Mesenchymal stem cell (in vitro differentiated cells and primary cell): ENCODE measurements around the gene DPF1. TPM values are rescaled to one million over a fixed set of nuclear protein-coding genes. Genes with fewer than 3 reads are reported as not detected.

ENCODE experiments used
- DNase-seq: peaks from one replicate; pipeline ENCODE4 v3.0.0-alpha.2; 2013
- H2AFZ ChIP-seq: one replicate; pipeline ENCODE4 v1.6.1; 2013; ENCODE audit warnings: low read depth, mild to moderate bottlenecking, control low read depth, inconsistent platforms, low read length, moderate library complexity
- H2AK5ac ChIP-seq: 2 replicates; pipeline ENCODE4 v1.6.1; 2013; ENCODE audit warnings: low read length, moderate library complexity, mild to moderate bottlenecking, inconsistent platforms; ENCODE audit not compliant: severe bottlenecking
- H2BK120ac ChIP-seq: one replicate; pipeline ENCODE4 v1.6.1; 2013; ENCODE audit warnings: low read depth, mild to moderate bottlenecking, inconsistent platforms, low read length, moderate library complexity
- H2BK12ac ChIP-seq, 2 experiments: one replicate each; pipeline ENCODE4 v1.6.1; 2013; ENCODE audit warnings: inconsistent platforms in 2 of 2, low read length in 2 of 2, mild to moderate bottlenecking in 2 of 2, moderate library complexity in 2 of 2, control low read depth in 1 of 2
- H2BK15ac ChIP-seq: one replicate; pipeline ENCODE4 v1.6.1; 2013; ENCODE audit warnings: mild to moderate bottlenecking, low read depth, inconsistent platforms; ENCODE audit not compliant: poor library complexity, severe bottlenecking
- H2BK5ac ChIP-seq: 2 replicates; pipeline ENCODE4 v1.6.1; 2013; ENCODE audit warnings: low read depth, mild to moderate bottlenecking, low read length, control low read depth, inconsistent platforms; ENCODE audit not compliant: poor library complexity, severe bottlenecking
- H3K14ac ChIP-seq, 2 experiments: one replicate each; pipeline ENCODE4 v1.6.1; 2013; ENCODE audit warnings: inconsistent platforms in 2 of 2, low read length in 2 of 2, control low read depth in 1 of 2, mild to moderate bottlenecking in 1 of 2, moderate library complexity in 1 of 2
- H3K18ac ChIP-seq, 2 experiments: one replicate each; pipeline ENCODE4 v1.6.1; 2013; ENCODE audit warnings: inconsistent platforms in 2 of 2, low read length in 2 of 2, control low read depth in 1 of 2, low read depth in 1 of 2, mild to moderate bottlenecking in 1 of 2
- H3K23ac ChIP-seq, 2 experiments: one replicate each; pipeline ENCODE4 v1.6.1; 2013; ENCODE audit warnings: inconsistent platforms in 2 of 2, low read length in 2 of 2, mild to moderate bottlenecking in 2 of 2, moderate library complexity in 2 of 2, control low read depth in 1 of 2
- H3K27ac ChIP-seq: 2 replicates; pipeline ENCODE4 v1.5.1; 2013; ENCODE audit warnings: mild to moderate bottlenecking, moderate library complexity, low read length, control low read depth, inconsistent platforms; ENCODE audit not compliant: poor library complexity, severe bottlenecking
- H3K27me3 ChIP-seq, 2 experiments: 2 replicates each; pipeline versions ENCODE4 v1.6.1 to v1.7.0; 2013; ENCODE audit warnings: low read length in 2 of 2, mild to moderate bottlenecking in 2 of 2, moderate library complexity in 2 of 2, control low read depth in 1 of 2, inconsistent platforms in 1 of 2; ENCODE audit not compliant: control insufficient read depth in 1 of 2, insufficient read depth in 1 of 2
- H3K36me3 ChIP-seq, 2 experiments: 2 replicates each; pipeline versions ENCODE4 v1.6.1 to v1.7.0; 2013; ENCODE audit warnings: low read length in 2 of 2, control low read depth in 1 of 2, inconsistent platforms in 1 of 2, low read depth in 1 of 2, mild to moderate bottlenecking in 1 of 2; ENCODE audit not compliant: insufficient read depth in 2 of 2, control insufficient read depth in 1 of 2
- H3K4ac ChIP-seq, 2 experiments: one replicate each; pipeline ENCODE4 v1.6.1; 2013; ENCODE audit warnings: inconsistent platforms in 2 of 2, low read length in 2 of 2, mild to moderate bottlenecking in 2 of 2, moderate library complexity in 2 of 2, control low read depth in 1 of 2, low read depth in 1 of 2
- H3K4me1 ChIP-seq: 2 replicates; pipeline ENCODE4 v1.6.1; 2013; ENCODE audit warnings: low read depth, low read length, control low read depth; ENCODE audit not compliant: control insufficient read depth, insufficient read depth
- H3K4me2 ChIP-seq: 2 replicates; pipeline ENCODE4 v1.6.1; 2013; ENCODE audit warnings: low read length, mild to moderate bottlenecking, inconsistent platforms; ENCODE audit not compliant: poor library complexity, severe bottlenecking
- H3K4me3 ChIP-seq, 2 experiments: 2 replicates each; pipeline versions ENCODE4 v1.5.1 to v1.7.0; 2013; ENCODE audit warnings: low read length in 2 of 2, mild to moderate bottlenecking in 2 of 2, control low read depth in 1 of 2, low read depth in 1 of 2; ENCODE audit not compliant: insufficient read depth in 1 of 2
- H3K79me1 ChIP-seq: replicated peaks from 2 replicates; pipeline ENCODE4 v1.6.1; 2013; ENCODE audit warnings: mild to moderate bottlenecking, control low read depth, low read length, inconsistent platforms; ENCODE audit not compliant: poor library complexity, severe bottlenecking
- H3K9ac ChIP-seq: 2 replicates; pipeline ENCODE4 v1.7.0; 2013; ENCODE audit warnings: mild to moderate bottlenecking, low read length, moderate library complexity
- H3K9me3 ChIP-seq: 2 replicates; pipeline ENCODE4 v1.7.0; 2013; ENCODE audit warnings: mild to moderate bottlenecking, low read length; ENCODE audit not compliant: control insufficient read depth
- H4K8ac ChIP-seq: one replicate; pipeline ENCODE4 v1.6.1; 2013; ENCODE audit warnings: inconsistent platforms, mild to moderate bottlenecking, low read length, moderate library complexity
- H4K91ac ChIP-seq: one replicate; pipeline ENCODE4 v1.6.1; 2013; ENCODE audit warnings: mild to moderate bottlenecking, low read length, inconsistent platforms
- WGBS: methylation state at CpG from one replicate; pipeline ENCODE4 v1.1.7; 2013; ENCODE audit warnings: mixed read lengths; 5-methylcytosine and 5-hydroxymethylcytosine counted together
- small RNA-seq: library from polyadenylated mRNA; stranded (forward); fragments of <200 nt; extraction: miRNeasy Mini kit (QIAGEN cat#:217004); gene quantifications from one replicate; pipeline ENCODE3, GENCODE V24; 2013; ENCODE audit warnings: low read depth

DPF1 gene

DNA sequence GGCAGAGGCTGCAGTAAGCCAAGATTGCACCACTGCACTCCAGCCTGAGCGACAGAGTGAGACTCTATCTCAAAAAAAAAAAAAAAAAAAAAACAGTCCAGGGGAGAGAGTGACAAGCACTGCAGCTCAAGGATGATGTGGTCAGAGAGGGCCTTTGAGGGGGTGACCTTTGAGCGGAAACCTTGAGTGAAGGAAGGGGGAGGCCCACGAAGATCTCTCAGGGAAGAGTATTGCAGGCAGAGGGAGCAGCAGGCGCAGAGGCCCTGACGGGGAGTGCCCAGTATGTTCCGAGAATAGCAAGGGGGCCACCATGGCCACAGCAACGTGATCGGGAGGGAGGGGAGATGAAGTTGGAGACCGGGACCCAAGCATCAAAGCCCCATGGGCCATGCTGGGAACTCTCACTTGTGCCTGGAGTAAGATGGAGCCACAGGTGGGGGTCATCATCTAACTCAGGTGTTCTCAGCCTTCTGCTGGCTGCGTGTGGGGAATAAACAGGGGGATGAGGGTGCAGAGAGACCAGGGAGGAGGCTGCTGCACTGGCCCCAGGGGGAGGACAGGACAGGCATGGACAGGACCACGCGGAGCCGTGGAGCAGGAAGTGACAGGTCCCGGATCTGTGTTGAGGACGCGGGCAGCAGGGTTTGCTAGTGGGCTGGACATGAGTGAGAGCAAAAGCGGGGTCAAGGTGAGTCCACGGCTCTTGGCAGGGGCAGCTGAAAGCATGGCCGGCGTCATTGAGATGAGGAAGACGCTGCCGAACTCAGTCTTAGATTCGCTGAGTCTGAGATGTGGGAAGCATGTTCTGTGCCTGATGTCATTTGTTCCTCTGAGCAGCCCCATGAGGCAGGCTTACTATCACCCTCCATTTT, 60.4 kb downstream of the DPF1 start:
- no peak overlapping the region for H3K27ac ChIP-seq
- 98% methylated on average over 19 of the region's 23 CpGs for WGBS
- no peak overlapping the region for H3K4me2 ChIP-seq
- no peak overlapping the region for H2BK5ac ChIP-seq
- peaks cover 20% of the 10 kb centered on the region for H3K79me1 ChIP-seq
- no peak overlapping the region for H2BK12ac ChIP-seq
- H3K4me1 ChIP-seq, result no peaks in the 10 kb centered on the region
- H2AFZ ChIP-seq, result no peak overlapping the region
- H3K14ac ChIP-seq, result no peak overlapping the region
- H3K4ac ChIP-seq, result no peak overlapping the region
- H3K27me3 ChIP-seq, result no peaks in the 10 kb centered on the region
- no peak overlapping the region for H3K9ac ChIP-seq
- H3K9me3 ChIP-seq, result peaks cover 13% of the 10 kb centered on the region
- H3K36me3 ChIP-seq, result peaks cover 77 to 82% of the 10 kb centered on the region in 2 experiments
- H3K23ac ChIP-seq, result no peak overlapping the region
- H2BK120ac ChIP-seq, result no peak overlapping the region
- H3K18ac ChIP-seq, result no peak overlapping the region
- DNase-seq, result no peak
- no peak overlapping the region for H2BK15ac ChIP-seq
- H4K91ac ChIP-seq, result no peak overlapping the region
- no peak overlapping the region for H4K8ac ChIP-seq
- H2AK5ac ChIP-seq, result no peak overlapping the region
- H3K4me3 ChIP-seq, result no peak overlapping the region

DNA sequence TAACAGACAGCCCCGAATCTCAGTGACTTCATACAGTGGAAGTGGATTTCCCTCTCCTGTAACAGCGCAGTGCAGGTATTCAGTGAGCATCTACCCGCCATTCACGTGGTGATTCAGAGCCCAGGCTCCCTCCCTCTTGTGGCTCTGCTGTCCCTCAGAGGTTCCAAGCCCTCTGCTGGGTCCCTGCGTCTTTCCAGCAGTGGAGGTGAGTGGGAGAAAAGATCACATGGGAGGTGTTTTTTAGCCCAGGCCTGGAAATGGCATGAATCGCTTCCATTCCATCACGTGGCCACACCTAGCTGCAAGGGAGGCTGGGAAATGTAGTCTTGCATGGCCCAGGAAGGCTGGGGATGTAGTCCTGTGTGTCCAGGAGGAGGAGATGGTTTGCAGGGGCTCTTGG, 61.4 kb downstream of the DPF1 start:
- Histone ChIP-seq H2AK5ac (no peak overlapping the region), H2BK15ac (no peak overlapping the region), H4K8ac (no peak overlapping the region), H4K91ac (no peak overlapping the region), H3K4me2 (no peak overlapping the region), H3K27ac (no peak overlapping the region), H3K18ac (no peak overlapping the region), H3K14ac (no peak overlapping the region), H3K4me1 (no peaks in the 10 kb centered on the region), H2BK5ac (no peak overlapping the region), H3K9me3 (peaks cover 13% of the 10 kb centered on the region), H3K23ac (no peak overlapping the region), H3K27me3 (no peaks in the 10 kb centered on the region), H2BK12ac (no peak overlapping the region), H3K9ac (no peak overlapping the region), H3K36me3 (peaks cover 77 to 86% of the 10 kb centered on the region in 2 experiments), H2AFZ (no peak overlapping the region), H3K4me3 (no peak overlapping the region), H2BK120ac (no peak overlapping the region), H3K4ac (no peak overlapping the region), H3K79me1 (peaks cover 25% of the 10 kb centered on the region)
- WGBS, result 98% methylated on average over 7 of the region's 7 CpGs
- no peak for DNase-seq

DNA sequence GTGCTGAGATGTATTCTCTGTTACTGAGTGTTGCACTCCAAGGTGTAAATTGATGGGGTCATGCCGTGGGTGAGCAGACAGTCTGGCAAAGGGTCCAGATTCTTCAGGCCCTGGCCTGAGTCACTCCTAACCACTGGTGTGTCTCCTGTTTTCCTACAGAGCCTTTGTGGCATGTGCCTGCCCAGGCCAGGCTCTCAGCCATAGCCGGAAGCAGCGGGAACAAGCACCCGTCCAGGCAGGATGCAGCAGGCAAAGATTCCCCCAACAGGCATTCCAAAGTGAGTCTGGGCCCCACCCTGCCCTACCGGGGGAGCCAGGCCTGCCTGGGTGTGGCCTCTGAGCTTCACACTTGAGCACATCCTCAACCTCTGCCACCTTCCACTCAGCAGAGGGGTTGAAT, 61.9 kb downstream of the DPF1 start:
- Histone ChIP-seq H4K8ac (no peak overlapping the region), H3K4me1 (no peaks in the 10 kb centered on the region), H3K79me1 (peaks cover 27% of the 10 kb centered on the region), H3K4me3 (no peak overlapping the region), H3K4ac (no peak overlapping the region), H3K18ac (no peak overlapping the region), H3K23ac (no peak overlapping the region), H3K14ac (no peak overlapping the region), H3K36me3 (peaks cover 75 to 87% of the 10 kb centered on the region in 2 experiments), H3K9me3 (peaks cover 13% of the 10 kb centered on the region), H3K27me3 (no peaks in the 10 kb centered on the region), H2BK12ac (no peak overlapping the region), H2AK5ac (no peak overlapping the region), H2AFZ (no peak overlapping the region), H2BK120ac (no peak overlapping the region), H3K27ac (no peak overlapping the region), H3K4me2 (no peak overlapping the region), H2BK5ac (no peak overlapping the region), H2BK15ac (no peak overlapping the region), H3K9ac (no peak overlapping the region), H4K91ac (no peak overlapping the region)
- no peak for DNase-seq
- 100% methylated on average over 5 of the region's 5 CpGs for WGBS

Small RNAs within 50 kb of the gene (small RNA-seq; reads per million reads assigned to genes)
- gene RN7SL663P, result not detected
